NCI-H1694 treated with DMSO at 0.1 percent for 48 hours (cell line): ENCODE results near the gene IFI30.

Experiments used
- DNase-seq: peaks from one replicate; lab custom pipeline; 2025; lab: John Stamatoyannopoulos, UW

The IFI30 gene

DNA sequence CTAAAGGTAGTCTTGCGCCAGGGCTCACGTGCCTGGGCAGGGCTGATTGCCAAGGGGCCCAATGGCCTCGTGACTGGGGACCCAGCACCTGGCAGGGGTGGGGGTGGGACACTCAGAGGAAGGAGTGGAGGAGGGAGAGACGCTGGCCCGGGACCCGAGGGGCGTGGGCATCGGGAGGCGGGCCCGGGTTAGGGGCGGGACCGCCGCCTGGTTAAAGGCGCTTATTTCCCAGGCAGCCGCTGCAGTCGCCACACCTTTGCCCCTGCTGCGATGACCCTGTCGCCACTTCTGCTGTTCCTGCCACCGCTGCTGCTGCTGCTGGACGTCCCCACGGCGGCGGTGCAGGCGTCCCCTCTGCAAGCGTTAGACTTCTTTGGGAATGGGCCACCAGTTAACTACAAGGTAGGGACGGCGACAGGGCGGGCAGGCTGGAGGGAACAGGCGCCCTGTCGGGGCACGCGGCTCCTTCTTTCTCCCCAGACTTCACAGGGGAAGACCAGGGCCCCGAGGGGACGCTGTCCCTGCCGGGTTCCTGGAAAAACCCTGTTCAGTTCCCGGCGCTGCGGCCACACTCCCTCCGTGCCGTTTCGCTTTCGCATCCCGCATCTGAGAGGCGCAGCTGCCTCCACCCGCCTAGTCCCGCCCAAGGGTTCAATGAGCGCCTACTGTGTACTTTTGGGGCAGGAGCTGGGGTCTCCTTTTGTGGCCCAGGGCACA is at the start of gene IFI30:
TSS of gene IFI30 (plus strand) at position 242 of the 717 bp plus-strand sequence. CDS start at position 271, 29 bp downstream.
- DNase-seq, result no peak

GRCh38 chr19:18123819-18124218 is 49.8 kb upstream of the IFI30 start:
- DNase-seq, result no peak

GRCh38 chr19:18126097-18126496 is 47.5 kb upstream of the IFI30 start:
- no peak for DNase-seq

- no peak for DNase-seq
These were observed 45.6 kb upstream of the IFI30 start for GRCh38 chr19:18128044-18128443.

DNA sequence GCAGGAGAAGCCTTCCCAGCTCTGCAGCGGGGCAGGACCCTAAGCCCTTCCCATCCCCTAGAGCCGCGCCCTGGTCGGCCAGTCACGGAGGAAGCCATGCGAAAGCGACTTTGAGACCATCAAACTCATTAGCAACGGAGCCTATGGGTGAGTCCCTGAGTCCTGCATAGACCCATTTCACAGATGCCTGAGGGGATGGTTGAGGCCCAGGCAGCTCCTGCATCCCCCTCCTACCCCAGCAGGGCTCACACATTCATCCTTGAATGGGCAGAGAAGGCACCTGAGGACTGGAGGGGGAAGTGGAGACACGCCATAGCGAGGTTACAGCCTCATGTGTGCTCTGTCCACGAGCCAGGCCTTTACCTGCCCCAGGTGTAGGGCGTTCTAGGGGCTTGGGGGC is 44.8 kb upstream of the IFI30 start:
- DNase-seq, result no peak

DNA sequence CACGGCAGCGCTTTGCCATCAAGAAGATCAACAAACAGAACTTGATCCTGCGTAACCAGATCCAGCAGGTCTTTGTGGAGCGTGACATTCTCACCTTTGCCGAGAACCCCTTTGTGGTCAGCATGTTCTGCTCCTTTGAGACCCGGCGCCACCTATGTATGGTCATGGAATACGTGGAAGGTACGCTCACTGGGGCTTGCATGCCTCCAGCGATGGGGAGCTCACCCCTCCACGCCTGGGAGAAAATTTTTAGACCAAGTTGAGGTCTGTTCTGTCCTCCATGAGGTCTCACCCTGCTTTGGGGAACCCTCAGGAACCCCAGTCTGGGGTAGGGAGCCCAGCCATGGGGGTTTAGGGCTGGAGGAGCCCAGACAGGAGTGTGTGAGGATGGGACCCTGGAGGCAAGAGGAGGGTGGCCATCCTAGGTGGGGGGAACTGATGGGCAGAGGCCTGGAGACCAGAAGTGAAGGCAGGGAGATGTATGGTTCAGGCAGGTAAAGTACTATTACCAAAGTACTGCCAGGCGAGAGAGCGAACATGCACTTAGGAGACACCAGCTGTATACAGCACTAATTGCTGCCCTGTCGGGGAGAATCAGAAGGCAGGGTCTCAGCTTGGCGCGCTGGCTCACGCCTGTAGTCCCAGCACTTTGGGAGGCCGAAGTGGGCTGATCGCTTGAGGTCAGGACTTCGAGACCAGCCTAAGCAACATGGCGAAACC is 42.9 kb upstream of the IFI30 start:
- no peak for DNase-seq

DNA sequence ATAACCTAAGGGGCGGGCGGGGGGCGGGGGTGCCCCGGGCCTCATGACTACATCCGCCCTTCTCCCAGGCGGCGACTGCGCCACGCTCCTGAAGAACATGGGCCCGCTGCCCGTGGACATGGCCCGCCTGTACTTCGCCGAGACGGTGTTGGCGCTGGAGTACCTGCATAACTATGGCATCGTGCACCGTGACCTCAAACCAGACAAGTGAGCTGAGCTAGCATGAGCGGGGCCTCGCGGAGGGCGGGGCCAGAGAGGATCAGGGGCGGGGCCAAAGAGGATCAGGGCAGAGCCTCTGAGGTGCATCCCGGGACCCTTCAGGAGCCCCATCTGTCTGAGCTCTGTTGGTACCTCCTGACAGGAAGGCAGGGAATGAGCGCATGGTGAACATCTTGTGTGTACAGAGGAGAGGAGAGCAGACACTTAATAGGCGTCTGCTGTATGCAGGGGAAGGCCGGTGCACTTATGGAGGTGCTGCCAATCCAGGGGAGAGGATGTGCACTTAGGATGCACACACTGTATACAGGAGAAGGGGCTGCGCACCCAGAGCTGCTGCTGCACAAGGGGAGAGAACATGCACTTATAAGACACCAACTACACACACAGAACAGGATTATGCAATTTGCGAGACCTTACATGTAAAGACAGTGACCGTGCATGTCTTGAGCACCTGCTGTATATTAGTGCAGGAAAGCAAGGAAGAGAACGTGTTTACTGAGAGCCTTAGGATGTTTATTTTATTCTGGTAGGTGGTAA is 41.6 kb upstream of the IFI30 start:
- no peak for DNase-seq

DNA sequence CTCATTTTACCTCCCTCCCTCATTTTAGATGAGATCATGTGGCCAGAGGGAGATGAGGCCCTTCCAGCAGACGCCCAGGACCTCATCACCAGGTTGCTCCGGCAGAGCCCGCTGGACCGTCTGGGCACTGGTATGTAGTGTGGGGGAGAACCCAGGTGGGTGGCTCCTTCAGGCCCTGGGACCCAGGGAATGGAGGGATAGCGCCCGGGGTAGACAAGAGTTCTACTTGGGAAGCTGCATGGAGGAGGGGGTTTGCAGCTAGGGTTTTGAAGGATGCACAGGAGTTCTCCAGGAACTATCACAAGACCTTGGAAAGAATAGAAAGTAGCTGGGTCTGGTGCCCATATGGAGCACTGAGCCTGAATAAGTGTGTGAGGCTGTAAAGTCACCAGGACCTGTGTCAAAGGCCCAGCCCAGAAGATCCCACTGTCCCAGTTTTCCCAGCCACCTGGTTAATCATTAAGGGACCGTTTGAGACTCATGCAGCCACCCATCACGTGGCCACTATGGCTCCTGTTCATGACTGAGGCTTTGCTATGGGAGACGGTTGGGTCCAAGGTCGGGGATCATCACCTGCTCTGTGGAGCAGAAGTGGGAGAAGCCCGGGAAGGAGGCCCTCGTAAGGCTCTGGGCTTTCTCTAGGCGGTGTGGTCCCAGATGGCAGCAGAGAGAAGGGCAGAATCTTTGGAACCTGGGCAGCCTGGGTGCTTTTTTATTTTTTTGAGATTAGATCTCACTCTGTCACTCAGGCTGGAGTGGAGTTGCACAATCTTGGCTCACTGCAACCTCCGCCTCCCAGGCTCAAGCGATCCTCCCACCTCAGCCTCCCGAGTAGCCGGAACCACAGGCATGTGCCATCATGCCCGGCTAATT is 37.7 kb upstream of the IFI30 start:
- no peak for DNase-seq

GRCh38 chr19:18137242-18137641 is 36.4 kb upstream of the IFI30 start:
- DNase-seq, result no peak

DNA sequence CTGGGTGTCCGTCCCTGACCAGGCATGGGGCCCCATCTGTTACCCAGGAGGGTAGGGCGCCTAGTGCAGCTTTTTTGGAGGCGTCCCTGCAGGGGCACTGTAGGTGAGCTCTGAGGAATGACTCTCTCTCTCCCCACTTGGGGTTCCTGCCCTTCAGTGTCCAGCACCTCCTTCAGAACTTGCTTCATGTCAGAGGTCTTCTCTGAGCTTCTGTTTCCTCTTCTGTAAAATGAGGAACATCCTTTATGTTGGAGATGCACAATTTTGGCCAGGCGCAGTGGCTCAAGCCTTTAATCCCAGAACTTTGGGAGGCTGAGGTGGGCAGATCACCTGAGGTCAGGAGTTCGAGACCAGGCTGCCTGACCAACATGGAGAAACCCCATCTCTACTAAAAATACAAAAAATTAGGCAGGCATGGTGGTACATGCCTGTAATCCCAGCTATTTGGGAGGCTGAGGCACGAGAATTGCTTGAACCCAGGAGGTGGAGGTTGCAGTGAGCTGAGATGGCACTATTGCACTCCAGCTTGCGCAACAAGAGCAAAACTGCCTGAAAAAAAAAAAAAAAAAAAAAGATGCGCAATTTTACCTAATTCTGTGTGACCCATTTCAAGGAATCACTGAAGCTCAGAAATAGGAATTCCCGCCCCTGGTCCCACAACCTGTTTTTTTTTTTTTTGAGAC is 35.8 kb upstream of the IFI30 start:
- no peak for DNase-seq

GRCh38 chr19:18140473-18140872 is 33.1 kb upstream of the IFI30 start:
- DNase-seq, result no peak

- DNase-seq, result no peak
These were observed 32.6 kb upstream of the IFI30 start for GRCh38 chr19:18141031-18141430.

GRCh38 chr19:18143902-18144301 is 29.7 kb upstream of the IFI30 start:
- no peak for DNase-seq

DNA sequence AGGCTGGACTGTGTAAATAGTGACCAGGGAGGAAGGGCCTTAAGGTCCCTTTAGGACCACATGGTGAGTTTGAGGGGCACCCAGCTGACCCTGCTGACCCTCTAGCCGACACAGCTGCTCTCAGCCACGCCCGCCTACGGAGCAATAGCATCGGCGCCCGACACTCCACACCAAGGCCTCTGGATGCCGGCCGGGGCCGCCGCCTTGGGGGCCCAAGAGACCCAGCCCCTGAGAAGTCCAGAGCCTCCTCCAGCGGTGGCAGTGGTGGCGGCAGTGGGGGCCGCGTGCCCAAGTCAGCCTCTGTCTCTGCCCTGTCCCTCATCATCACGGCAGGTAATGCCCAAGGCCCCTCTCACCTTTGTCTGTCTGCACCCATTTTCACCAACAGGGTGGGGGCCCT is 29.3 kb upstream of the IFI30 start:
- DNase-seq, result no peak

DNA sequence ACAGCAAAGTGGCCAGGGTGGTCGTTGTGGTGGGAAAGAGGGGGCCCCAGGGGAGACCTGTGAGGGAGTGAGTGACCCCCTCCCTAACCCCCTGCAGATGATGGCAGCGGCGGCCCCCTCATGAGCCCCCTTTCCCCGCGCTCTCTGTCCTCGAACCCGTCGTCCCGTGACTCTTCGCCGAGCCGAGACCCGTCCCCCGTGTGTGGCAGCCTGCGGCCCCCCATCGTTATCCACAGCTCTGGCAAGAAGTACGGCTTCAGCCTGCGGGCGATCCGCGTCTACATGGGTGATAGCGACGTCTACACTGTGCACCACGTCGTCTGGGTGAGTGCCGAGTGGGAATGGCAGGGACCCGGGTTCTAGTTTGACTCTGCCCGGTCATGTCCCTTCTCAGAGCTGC is 28.7 kb upstream of the IFI30 start:
- DNase-seq, result no peak

GRCh38 chr19:18145391-18145999 is 28.1 kb upstream of the IFI30 start:
- no peak for DNase-seq

GRCh38 chr19:18147396-18147795 is 26.2 kb upstream of the IFI30 start:
- no peak for DNase-seq

- DNase-seq, result no peak
These were observed 24.0 kb upstream of the IFI30 start for GRCh38 chr19:18149596-18149975.

DNA sequence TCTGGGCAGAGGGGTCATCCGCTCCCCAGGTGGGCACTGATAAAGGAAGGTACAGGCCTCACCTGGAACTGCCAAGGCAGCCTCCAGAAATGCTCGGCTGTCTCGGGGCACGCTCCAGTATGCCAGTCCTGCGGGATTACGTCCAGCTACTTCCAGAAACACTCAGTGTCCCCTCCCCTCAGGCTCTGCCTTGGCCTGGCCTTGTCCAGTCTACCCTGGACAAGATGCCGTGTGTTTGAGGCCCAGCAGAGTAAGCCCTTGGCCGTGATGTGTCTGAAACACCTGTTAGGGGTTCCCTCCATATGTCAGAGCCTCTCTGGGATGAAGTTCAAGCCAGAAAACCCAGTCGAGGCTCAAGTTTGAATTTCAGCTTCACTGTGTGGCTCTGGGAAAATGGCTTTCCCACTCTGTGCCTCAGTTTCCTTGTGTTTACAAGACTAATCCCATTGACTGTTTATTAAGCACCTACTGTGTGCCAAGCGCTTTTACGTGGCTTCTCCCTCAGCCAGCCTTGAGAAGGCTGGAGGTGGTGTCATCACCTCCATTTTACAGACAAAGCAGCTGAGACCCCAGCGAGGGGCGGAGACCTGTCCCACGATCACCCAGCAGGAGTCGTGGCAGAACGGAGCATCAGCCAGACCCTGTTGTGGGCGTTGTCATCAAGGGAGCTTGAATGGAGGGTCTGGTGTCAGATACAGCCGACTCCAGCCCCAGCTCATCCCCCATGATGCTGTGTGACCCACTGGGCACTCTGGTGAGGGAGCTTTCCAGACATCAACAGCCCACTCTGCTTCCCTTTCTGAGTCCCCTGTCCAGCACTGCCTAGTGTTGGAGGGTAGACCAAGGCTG is 22.6 kb upstream of the IFI30 start:
- DNase-seq, result no peak

GRCh38 chr19:18152442-18152816 is 21.2 kb upstream of the IFI30 start:
- peak; percentile 95 for DNase-seq
